ENCODE results near the gene FAM222B. TPM values are rescaled to one million over a fixed set of nuclear protein-coding genes. Genes with fewer than 3 reads are reported as not detected.

Gene FAM222B
- total and polyA plus RNA-seq, 2 experiments from 2014 or later, result 63.7 to 78.5 TPM

GRCh38 chr17:28718333-28719020 is 124.1 kb downstream of the FAM222B start (continued):
- no peak for TF ChIP-seq ZNF462 (CRISPR knock-in tag; IDR thresholded peaks at IDR 0.05)
- TF ChIP-seq ETS1 (IDR thresholded peaks at IDR 0.05), result peak; percentile 63; the same call in 1 of the 2 replicates
- no peak for TF ChIP-seq JUNB (IDR thresholded peaks at IDR 0.05; ENCODE audit: unreplicated experiment)
- TF ChIP-seq POLR2AphosphoS5 (IDR thresholded peaks at IDR 0.05; ENCODE audit: low read depth), result peak; percentile 51

- peak within 1 kb of the TSS; percentile 98 for H3K27ac ChIP-seq (ENCODE audit: low read depth)
- H3K27ac Mint-ChIP-seq, result peak within 1 kb of the TSS; percentile 97
- ATAC-seq (peak; percentile 74), DNase-seq (ENCODE audit: low spot score) (peak; percentile 98)
- TF ChIP-seq CREB1 (CRISPR knock-in tag; IDR thresholded peaks at IDR 0.05; ENCODE audit: low read depth) (peak; percentile 76), POLR2AphosphoS5 (IDR thresholded peaks at IDR 0.05; ENCODE audit: low read depth) (peak; percentile 59), STAT1 (IDR thresholded peaks at IDR 0.05; ENCODE audit: unreplicated experiment) (no peak), CTCF (conservative IDR thresholded peaks at IDR 0.05; ENCODE audit: low read depth in 2 of 2) (peak; percentile 43 to 66)
- H3K4me1 ChIP-seq (ENCODE audit: insufficient read depth), result peaks cover 33% of the 10 kb centered on the region
- H3K4me3 Mint-ChIP-seq, result peak within 1 kb of the TSS; percentile 100
- peak within 1 kb of the TSS; percentile 84 for H3K4me2 ChIP-seq
- no peak within 1 kb of the TSS for H2AFZ ChIP-seq
- H3K4me3 ChIP-seq, result peak within 1 kb of the TSS; percentile 98
- no peaks in the 10 kb centered on the region for H3K9me2 ChIP-seq (ENCODE audit: insufficient read depth)
- peaks cover 53% of the 10 kb centered on the region for H3F3A ChIP-seq (replicated peaks; ENCODE audit: low read depth)
- H3K9me3 Mint-ChIP-seq, result peaks cover 5% of the 10 kb centered on the region
- peaks cover 36% of the 10 kb centered on the region for H3K36me3 ChIP-seq (ENCODE audit: insufficient read depth)
- peaks cover 50% of the 10 kb centered on the region for H3K79me2 ChIP-seq (replicated peaks; ENCODE audit: insufficient read depth)
- H3K27me3 Mint-ChIP-seq (ENCODE audit: insufficient read depth, low read depth, poor library complexity), result peaks cover 30% of the 10 kb centered on the region
- peaks cover 65% of the 10 kb centered on the region for H3K36me3 Mint-ChIP-seq (ENCODE audit: low read depth)
- H3K4me1 Mint-ChIP-seq, result peaks cover 51% of the 10 kb centered on the region
- H3K27me3 ChIP-seq (ENCODE audit: insufficient read depth), result no peaks in the 10 kb centered on the region
- peaks cover 25% of the 10 kb centered on the region for H4K20me1 ChIP-seq (replicated peaks; ENCODE audit: insufficient read depth)
Observed at GRCh38 chr17:28717578-28718332, 124.8 kb downstream of the FAM222B start, which contains the start of gene RAB34. Gene RAB34 (minus strand): TSS chr17:28717868. CDS start chr17:28717266, 602 bp downstream.
